K562 treated with DMSO at 1 percent for 48 hours (cell line): ENCODE measurements around the gene SLC5A12. TPM values are rescaled to one million over a fixed set of nuclear protein-coding genes. Genes with fewer than 3 reads are reported as not detected.

Experiments used
- total RNA-seq: library from RNA; unstranded; fragments of 300-600 nt; gene quantifications from 2 replicates; pipeline ENCODE4 v1.2.3, GENCODE V29; 2022; ENCODE audit warnings: low replicate concordance; ENCODE audit errors: extremely low read depth

The SLC5A12 gene
- total RNA-seq = not detected in 2 replicates

GRCh38 chr11:26721948-26722475, at the start of gene SLC5A12:
SLC5A12 (minus strand) TSS chr11:26722060; CDS start chr11:26721714, 346 bp downstream.

Other genes starting within 250 kb of the SLC5A12 start
- gene MUC15, start 149.8 kb downstream of the SLC5A12 start, total RNA-seq = not detected in 2 replicates